Measurements from ENCODE around the gene PSAP. TPM values are rescaled to one million over a fixed set of nuclear protein-coding genes. Genes with fewer than 3 reads are reported as not detected.

Gene PSAP
- total and polyA plus RNA-seq, 10 donors = 363 to 1,826 (median 1,412) TPM

GRCh38 chr10:71893920-71894319 lies 42.9 kb upstream of the PSAP start:
- intact Hi-C loops (cut with DNase I; ENCODE audit: low total_unique reads) = loop anchor here (10.0 kb wide), 1 partner anchor 509 kb away; no protein-coding TSS in a partner anchor

DNA sequence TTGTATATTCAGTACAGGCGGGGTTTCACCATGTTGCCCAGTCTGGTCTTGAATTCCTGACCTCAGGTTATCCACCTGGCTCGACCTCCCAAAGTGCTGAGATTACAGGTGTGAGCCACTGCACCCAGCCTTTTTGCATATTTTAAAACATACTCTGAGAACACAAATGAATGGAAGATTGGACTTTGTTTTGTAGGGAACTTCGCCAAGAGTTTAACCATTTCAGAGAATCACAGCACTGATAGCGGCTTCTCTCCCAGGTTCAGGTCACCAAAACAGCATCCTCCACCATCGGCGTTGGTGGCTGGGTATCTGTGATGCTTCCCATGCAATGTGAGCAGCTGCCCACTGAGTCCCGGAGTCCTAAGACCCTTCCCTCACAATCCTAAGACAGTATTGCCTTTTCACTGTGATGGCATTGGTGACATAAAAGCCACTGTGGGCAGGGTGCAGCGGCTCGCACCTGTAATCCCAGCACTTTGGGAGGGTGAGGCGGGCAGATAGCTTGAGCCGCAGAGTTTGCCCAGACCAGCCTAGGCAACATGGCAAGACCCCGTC lies 42.3 kb upstream of the PSAP start:
- DNase-seq = peak; percentile 54
- intact Hi-C loops (cut with DNase I; ENCODE audit: low total_unique reads) = loop anchor here (10.0 kb wide), 1 partner anchor 509 kb away; no protein-coding TSS in a partner anchor
- no peak overlapping the region for H3K27ac ChIP-seq
- H3K36me3 ChIP-seq = no peaks in the 10 kb centered on the region
- H3K27me3 ChIP-seq (replicated peaks in 1 of 7) = no peaks in the 10 kb centered on the region
- peaks cover 16 to 59% (median 34%) of the 10 kb centered on the region in 6 donors for H3K4me1 ChIP-seq
- 81 to 90% (median 89%) methylated on average over 12 of the region's 12 CpGs for WGBS, 5 donors
- no peak overlapping the region for H3K4me3 ChIP-seq
- no peak for TF ChIP-seq POLR2AphosphoS5 (IDR thresholded peaks at IDR 0.05)
- TF ChIP-seq POLR2A (IDR thresholded peaks at IDR 0.05) = no peak
- TF ChIP-seq, protein P1, sequence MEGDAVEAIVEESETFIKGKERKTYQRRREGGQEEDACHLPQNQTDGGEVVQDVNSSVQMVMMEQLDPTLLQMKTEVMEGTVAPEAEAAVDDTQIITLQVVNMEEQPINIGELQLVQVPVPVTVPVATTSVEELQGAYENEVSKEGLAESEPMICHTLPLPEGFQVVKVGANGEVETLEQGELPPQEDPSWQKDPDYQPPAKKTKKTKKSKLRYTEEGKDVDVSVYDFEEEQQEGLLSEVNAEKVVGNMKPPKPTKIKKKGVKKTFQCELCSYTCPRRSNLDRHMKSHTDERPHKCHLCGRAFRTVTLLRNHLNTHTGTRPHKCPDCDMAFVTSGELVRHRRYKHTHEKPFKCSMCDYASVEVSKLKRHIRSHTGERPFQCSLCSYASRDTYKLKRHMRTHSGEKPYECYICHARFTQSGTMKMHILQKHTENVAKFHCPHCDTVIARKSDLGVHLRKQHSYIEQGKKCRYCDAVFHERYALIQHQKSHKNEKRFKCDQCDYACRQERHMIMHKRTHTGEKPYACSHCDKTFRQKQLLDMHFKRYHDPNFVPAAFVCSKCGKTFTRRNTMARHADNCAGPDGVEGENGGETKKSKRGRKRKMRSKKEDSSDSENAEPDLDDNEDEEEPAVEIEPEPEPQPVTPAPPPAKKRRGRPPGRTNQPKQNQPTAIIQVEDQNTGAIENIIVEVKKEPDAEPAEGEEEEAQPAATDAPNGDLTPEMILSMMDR (IDR thresholded peaks at IDR 0.05 in 8 of 11, conservative IDR thresholded peaks at IDR 0.05 in 3 of 11) = no peak
- H3K9me3 ChIP-seq = peaks cover 0 to 4% (median 0%) of the 10 kb centered on the region in 8 donors

More at GRCh38 chr10:71893920-71894319, 42.9 kb upstream of the PSAP start:
- 34 to 59% (median 47%) methylated on average over 8 of the region's 8 CpGs for WGBS, 5 donors
- DNase-seq = peak; percentile 44
- no peak for TF ChIP-seq POLR2A (IDR thresholded peaks at IDR 0.05)
- TF ChIP-seq, protein P1 (IDR thresholded peaks at IDR 0.05 in 8 of 11, conservative IDR thresholded peaks at IDR 0.05 in 3 of 11) = no peak
- no peak for TF ChIP-seq POLR2AphosphoS5 (IDR thresholded peaks at IDR 0.05)
- peaks cover 13 to 53% (median 28%) of the 10 kb centered on the region in 6 donors for H3K4me1 ChIP-seq
- H3K27ac ChIP-seq = no peak overlapping the region
- no peaks in the 10 kb centered on the region for H3K36me3 ChIP-seq
- no peak overlapping the region for H3K4me3 ChIP-seq
- peaks cover 0 to 7% (median 0%) of the 10 kb centered on the region in 8 donors for H3K9me3 ChIP-seq
- H3K27me3 ChIP-seq (replicated peaks in 1 of 7) = no peaks in the 10 kb centered on the region

GRCh38 chr10:71891437-71891836 lies 40.4 kb upstream of the PSAP start:
- DNase-seq = peak; percentile 68
- no peaks in the 10 kb centered on the region for H3K9me3 ChIP-seq
- H3K4me1 ChIP-seq = peaks cover 17 to 63% (median 38%) of the 10 kb centered on the region in 6 donors
- intact Hi-C loops (cut with DNase I; ENCODE audit: low total_unique reads) = loop anchor here (10.0 kb wide), 1 partner anchor 507 kb away; no protein-coding TSS in a partner anchor
- no peaks in the 10 kb centered on the region for H3K36me3 ChIP-seq
- H3K4me3 ChIP-seq = no peak overlapping the region
- TF ChIP-seq POLR2AphosphoS5 (IDR thresholded peaks at IDR 0.05) (no peak), POLR2A (IDR thresholded peaks at IDR 0.05) (no peak)
- TF ChIP-seq, protein P1 (IDR thresholded peaks at IDR 0.05 in 8 of 11, conservative IDR thresholded peaks at IDR 0.05 in 3 of 11) = no peak
- no peaks in the 10 kb centered on the region for H3K27me3 ChIP-seq (replicated peaks in 1 of 7)
- WGBS, 5 donors = 81 to 94% (median 92%) methylated on average over 7 of the region's 7 CpGs
- H3K27ac ChIP-seq = peak overlapping the region in 3 of 8 donors; percentile 80 to 90 (median 85)

- intact Hi-C loops (cut with DNase I; ENCODE audit: low total_unique reads) = loop anchor here (10.0 kb wide), 1 partner anchor 55 kb away; no protein-coding TSS in a partner anchor
- no peaks in the 10 kb centered on the region for H3K36me3 ChIP-seq
- no peak for TF ChIP-seq POLR2A (IDR thresholded peaks at IDR 0.05)
- TF ChIP-seq, protein P1 (IDR thresholded peaks at IDR 0.05 in 8 of 11, conservative IDR thresholded peaks at IDR 0.05 in 3 of 11) = no peak
- TF ChIP-seq POLR2AphosphoS5 (IDR thresholded peaks at IDR 0.05) = no peak
- H3K27ac ChIP-seq = peak overlapping the region in 7 of 8 donors; percentile 70 to 90 (median 80)
- no peak for DNase-seq
- 31 to 45% (median 40%) methylated on average over 9 of the region's 9 CpGs for WGBS, 5 donors
- H3K27me3 ChIP-seq (replicated peaks in 1 of 7) = no peaks in the 10 kb centered on the region
- peaks cover 17 to 51% (median 32%) of the 10 kb centered on the region in 6 donors for H3K4me1 ChIP-seq
- H3K4me3 ChIP-seq = peak overlapping the region in 6 of 8 donors; percentile 39 to 70 (median 46)
- no peaks in the 10 kb centered on the region for H3K9me3 ChIP-seq
Measured at GRCh38 chr10:71889388-71889987, 38.4 kb upstream of the PSAP start.

All from spleen (tissue), 11 donors.